GM12878 (cell line): ENCODE results near the gene SLC28A1. TPM values are rescaled to one million over a fixed set of nuclear protein-coding genes. Genes with fewer than 3 reads are reported as not detected.

Experiments used
- ATAC-seq: fragments of 200-7000 bp; cut with Tn5 transposase; 3 replicates; pipeline ENCODE4 v1.9.1; 2020; ENCODE audit warnings: mild to moderate bottlenecking, moderate library complexity
- BruUV-seq: library from RNA; stranded (reverse); fragments of 400-500 nt; replicated peaks from 2 replicates; lab custom pipeline; 2021; lab: Mats Ljungman, UMichigan
- CTCF ChIA-PET: fragments of 300-600 bp; sonication (Branson Sonifier 250); formaldehyde crosslinking; extraction: SDS; loops from one replicate; lab custom pipeline; 2021; ENCODE audit warnings: inconsistent platforms; lab: Yijun Ruan, JAX
- POLR2A ChIA-PET: fragments of 350-600 bp; formaldehyde crosslinking; extraction: SDS; loops from one replicate; lab custom pipeline; 2021; ENCODE audit warnings: inconsistent platforms; lab: Charles Lee
- RAD21 ChIA-PET: fragments of 300-600 bp; sonication (Branson Sonifier 250); formaldehyde crosslinking; loops from one replicate; lab custom pipeline; 2023; ENCODE audit warnings: antibody characterized with exemption; ENCODE audit not compliant: unreplicated experiment; lab: Charles Lee
- SMC1A ChIA-PET: fragments of 300-600 bp; sonication (Branson Sonifier 250); formaldehyde crosslinking; loops from one replicate; lab custom pipeline; 2023; ENCODE audit not compliant: unreplicated experiment, uncharacterized antibody; lab: Charles Lee
- DNase-seq: peaks from one replicate; pipeline ENCODE4 v3.0.0-alpha.2; 2011; ENCODE audit warnings: low read depth, low spot score
- FAIRE-seq: peaks from 3 replicates; lab custom pipeline; 2011; peaks lifted over from hg19 to GRCh38; lab: Jason Lieb, UNC
- H2AFZ ChIP-seq: 2 replicates; pipeline ENCODE4 v1.6.0; 2011; ENCODE audit warnings: low read depth, low read length, control low read depth; ENCODE audit not compliant: control insufficient read depth
- H3K27ac ChIP-seq: 2 replicates; pipeline ENCODE4 v1.5.1; 2011; ENCODE audit warnings: control low read depth; ENCODE audit not compliant: control insufficient read depth, insufficient read depth
- H3K27me3 ChIP-seq, 2 experiments: replicated peaks in 1 of 2; 2 replicates each; pipeline versions ENCODE4 v1.6.0 to v1.6.1; 2011; ENCODE audit warnings: low read length in 1 of 2; ENCODE audit not compliant: control insufficient read depth in 2 of 2, insufficient read depth in 2 of 2
- H3K36me3 ChIP-seq, 2 experiments: 2 replicates each; pipeline ENCODE4 v1.5.1; 2011; ENCODE audit warnings: low read length in 1 of 2; ENCODE audit not compliant: control insufficient read depth in 2 of 2, insufficient read depth in 2 of 2
- H3K4me1 ChIP-seq: 2 replicates; pipeline ENCODE4 v1.6.1; 2011; ENCODE audit warnings: mild to moderate bottlenecking, low read length, moderate library complexity, mixed read lengths; ENCODE audit not compliant: control insufficient read depth, insufficient read depth
- H3K4me2 ChIP-seq: 2 replicates; pipeline ENCODE4 v1.6.0; 2011; ENCODE audit warnings: control low read depth; ENCODE audit not compliant: control insufficient read depth, insufficient read depth
- H3K4me3 ChIP-seq: fragments of 200-600 bp; sonication (generic); 2 replicates; pipeline ENCODE4 v1.5.1; 2016
- H3K79me2 ChIP-seq: 2 replicates; pipeline ENCODE4 v1.6.0; 2011; ENCODE audit warnings: low read length; ENCODE audit not compliant: control insufficient read depth, insufficient read depth
- H3K9ac ChIP-seq: 2 replicates; pipeline ENCODE4 v1.8.0; 2011; ENCODE audit warnings: low read length, control low read depth, mixed read lengths; ENCODE audit not compliant: control insufficient read depth, insufficient read depth
- H3K9me3 ChIP-seq: replicated peaks from 3 replicates; pipeline ENCODE4 v1.5.1; 2011; ENCODE audit warnings: mild to moderate bottlenecking, low read length; ENCODE audit not compliant: control insufficient read depth, insufficient read depth
- H4K20me1 ChIP-seq: 2 replicates; pipeline ENCODE4 v1.6.0; 2011; ENCODE audit not compliant: control insufficient read depth, insufficient read depth
- CHD4 ChIP-seq: fragments of 200-600 bp; sonication (generic); IDR thresholded peaks from 2 replicates; pipeline ENCODE4 v1.6.1; 2016; ENCODE audit warnings: mild to moderate bottlenecking
- FOXM1 ChIP-seq: IDR thresholded peaks from 2 replicates; pipeline ENCODE4 v1.6.1; 2012; ENCODE audit warnings: low read depth, mild to moderate bottlenecking, inconsistent platforms, low read length, moderate library complexity
- HDAC2 ChIP-seq: fragments of 200-600 bp; sonication (generic); IDR thresholded peaks from 2 replicates; pipeline ENCODE4 v1.6.1; 2017
- IKZF2 ChIP-seq, 2 experiments: fragments of 450-650 bp; IDR thresholded peaks; 2 replicates each; pipeline ENCODE4 v1.6.1; 2017; ENCODE audit warnings: mild to moderate bottlenecking in 2 of 2, moderate library complexity in 2 of 2
- IRF4 ChIP-seq: IDR thresholded peaks from 2 replicates; pipeline ENCODE4 v1.6.1; 2011; ENCODE audit warnings: low read depth, low read length
- NFIC ChIP-seq: IDR thresholded peaks from 2 replicates; pipeline ENCODE4 v1.6.1; 2012; ENCODE audit warnings: low read depth, mild to moderate bottlenecking, inconsistent platforms, low read length, moderate library complexity
- SMAD5 ChIP-seq: IDR thresholded peaks from 2 replicates; pipeline ENCODE4 v1.6.1; 2016; ENCODE audit warnings: antibody characterized with exemption, low read depth
- ZNF384 ChIP-seq: IDR thresholded peaks from 2 replicates; pipeline ENCODE4 v1.6.1; 2012; ENCODE audit warnings: low read depth, mild to moderate bottlenecking, low read length, improper control_type of control experiment, borderline replicate concordance
- WGBS: methylation state at CpG from one replicate; pipeline ENCODE4 v1.1.6; 2016; ENCODE audit warnings: low lambda C conversion rate; ENCODE audit not compliant: insufficient replicate concordance, insufficient coverage; ENCODE audit errors: missing lambda C conversion rate; 5-methylcytosine and 5-hydroxymethylcytosine counted together
- in situ Hi-C: fragments of 300-500 bp; cut with MboI; formaldehyde crosslinking; loops from 9 replicates; pipeline ENCODE4 v1.14.3; 2018; ENCODE audit warnings: mixed read lengths
- intact Hi-C: fragments of 100-400 bp; cut with micrococcal nuclease; formaldehyde crosslinking; loops from one replicate; pipeline ENCODE4 v1.14.2; 2022; ENCODE audit not compliant: unreplicated experiment
- polyA plus RNA-seq, 11 experiments: library from polyadenylated mRNA; depleted of rRNA in 4 of 11; unstranded in 6 of 11; stranded (reverse) in 5 of 11; fragments of >200 nt; fragmentation: Nextera tagmentation in 4 of 11; fragmentation: Illumina TruSeq in 1 of 11; extraction: Ambion mirVana in 4 of 11; extraction: Trizol in 1 of 11; gene quantifications; 1 replicate in 1 of 11; 2 replicates in 10 of 11; pipeline versions ENCODE4 v1.2.1 to v1.2.3, GENCODE V29; 2011 to 2016; ENCODE audit warnings: inconsistent platforms in 2 of 11, missing spikeins in 2 of 11, low read depth in 1 of 11
- total RNA-seq, 4 experiments: library from RNA; depleted of rRNA in 3 of 4; stranded (reverse); fragments of >200 nt in 3 of 4; fragmentation: Illumina TruSeq in 1 of 4; extraction: Trizol in 1 of 4; gene quantifications; 2 replicates each; pipeline versions ENCODE4 v1.2.1 to v1.2.3, GENCODE V29; 2013 to 2021
- TF ChIP-seq, protein P1 (sequence below): IDR thresholded peaks from 2 replicates; pipeline ENCODE4 v1.6.1; 2011; ENCODE audit warnings: borderline replicate concordance, low read depth, mild to moderate bottlenecking, moderate library complexity, mixed read lengths, low read length; ENCODE audit not compliant: insufficient read depth; ENCODE audit errors: extremely low read length
- TF ChIP-seq, protein P2 (sequence below): IDR thresholded peaks from 2 replicates; pipeline ENCODE4 v1.6.1; 2012; ENCODE audit warnings: low read depth, low read length, improper control_type of control experiment
- TF ChIP-seq, protein P3 (sequence below): IDR thresholded peaks from 2 replicates; pipeline ENCODE4 v1.6.1; 2012; ENCODE audit warnings: low read depth, low read length, improper control_type of control experiment
- TF ChIP-seq, protein P4 (sequence below): fragments of 450-650 bp; IDR thresholded peaks from 2 replicates; pipeline ENCODE4 v1.6.1; 2017; ENCODE audit warnings: mild to moderate bottlenecking, moderate library complexity

The SLC28A1 gene
- total and polyA plus RNA-seq, 10 of the 15 experiments (the other 5 are each of a cell fraction or from before 2014, with no cell fraction given): not detected

DNA sequence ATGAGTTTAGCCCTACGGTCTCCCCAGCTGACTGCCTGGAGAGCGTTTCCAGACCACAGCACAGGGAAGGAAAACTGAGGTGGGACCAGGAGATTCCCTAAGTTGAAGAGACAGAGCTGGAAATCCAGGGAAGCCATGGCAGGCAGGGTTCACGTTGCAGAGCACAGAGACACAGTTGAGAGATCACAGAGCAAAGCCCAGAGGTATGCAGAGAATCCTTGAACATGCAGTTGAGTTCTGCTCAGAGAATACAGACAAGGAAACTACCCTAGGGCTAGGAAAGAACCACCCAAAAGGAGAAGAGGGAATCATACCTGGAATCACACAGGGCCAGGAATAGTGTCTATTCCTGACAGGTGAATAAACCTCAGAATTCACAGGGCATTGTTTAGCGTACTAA is 14.3 kb downstream of the SLC28A1 start:
- no peak for ATAC-seq
- Histone ChIP-seq H3K9ac (no peak overlapping the region), H3K79me2 (no peaks in the 10 kb centered on the region), H2AFZ (no peak overlapping the region), H3K27me3 (no peaks in the 10 kb centered on the region), H3K4me2 (no peak overlapping the region), H3K27ac (no peak overlapping the region), H3K4me1 (no peaks in the 10 kb centered on the region), H3K4me3 (no peak overlapping the region), H3K36me3 (no peaks in the 10 kb centered on the region), H3K9me3 (no peaks in the 10 kb centered on the region), H4K20me1 (no peaks in the 10 kb centered on the region)
- WGBS: 19% methylated on average over 4 of the region's 4 CpGs
- ChIA-PET POLR2A (no interaction called here), SMC1A (interaction anchor here (1.0 kb wide), 1 partner anchor 29 kb away, joined by 3 read pairs; no protein-coding TSS in a partner anchor), RAD21 (no interaction called here), CTCF (interaction anchor here (1.0 to 1.6 kb wide), 2 partner anchors 8 to 11 kb away, joined by 3 to 4 read pairs; no protein-coding TSS in a partner anchor)
- TF ChIP-seq, protein P1, sequence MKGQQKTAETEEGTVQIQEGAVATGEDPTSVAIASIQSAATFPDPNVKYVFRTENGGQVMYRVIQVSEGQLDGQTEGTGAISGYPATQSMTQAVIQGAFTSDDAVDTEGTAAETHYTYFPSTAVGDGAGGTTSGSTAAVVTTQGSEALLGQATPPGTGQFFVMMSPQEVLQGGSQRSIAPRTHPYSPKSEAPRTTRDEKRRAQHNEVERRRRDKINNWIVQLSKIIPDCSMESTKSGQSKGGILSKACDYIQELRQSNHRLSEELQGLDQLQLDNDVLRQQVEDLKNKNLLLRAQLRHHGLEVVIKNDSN: no peak
- TF ChIP-seq IKZF2 (IDR thresholded peaks at IDR 0.05) (no peak), IRF4 (no peak), HDAC2 (no peak), CHD4 (no peak), FOXM1 (no peak), NFIC (no peak), SMAD5 (no peak), ZNF384 (no peak)
- TF ChIP-seq, protein P2, sequence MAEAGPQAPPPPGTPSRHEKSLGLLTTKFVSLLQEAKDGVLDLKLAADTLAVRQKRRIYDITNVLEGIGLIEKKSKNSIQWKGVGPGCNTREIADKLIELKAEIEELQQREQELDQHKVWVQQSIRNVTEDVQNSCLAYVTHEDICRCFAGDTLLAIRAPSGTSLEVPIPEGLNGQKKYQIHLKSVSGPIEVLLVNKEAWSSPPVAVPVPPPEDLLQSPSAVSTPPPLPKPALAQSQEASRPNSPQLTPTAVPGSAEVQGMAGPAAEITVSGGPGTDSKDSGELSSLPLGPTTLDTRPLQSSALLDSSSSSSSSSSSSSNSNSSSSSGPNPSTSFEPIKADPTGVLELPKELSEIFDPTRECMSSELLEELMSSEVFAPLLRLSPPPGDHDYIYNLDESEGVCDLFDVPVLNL: no peak
- TF ChIP-seq, protein P3, sequence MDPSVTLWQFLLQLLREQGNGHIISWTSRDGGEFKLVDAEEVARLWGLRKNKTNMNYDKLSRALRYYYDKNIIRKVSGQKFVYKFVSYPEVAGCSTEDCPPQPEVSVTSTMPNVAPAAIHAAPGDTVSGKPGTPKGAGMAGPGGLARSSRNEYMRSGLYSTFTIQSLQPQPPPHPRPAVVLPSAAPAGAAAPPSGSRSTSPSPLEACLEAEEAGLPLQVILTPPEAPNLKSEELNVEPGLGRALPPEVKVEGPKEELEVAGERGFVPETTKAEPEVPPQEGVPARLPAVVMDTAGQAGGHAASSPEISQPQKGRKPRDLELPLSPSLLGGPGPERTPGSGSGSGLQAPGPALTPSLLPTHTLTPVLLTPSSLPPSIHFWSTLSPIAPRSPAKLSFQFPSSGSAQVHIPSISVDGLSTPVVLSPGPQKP: no peak
- TF ChIP-seq, protein P4, sequence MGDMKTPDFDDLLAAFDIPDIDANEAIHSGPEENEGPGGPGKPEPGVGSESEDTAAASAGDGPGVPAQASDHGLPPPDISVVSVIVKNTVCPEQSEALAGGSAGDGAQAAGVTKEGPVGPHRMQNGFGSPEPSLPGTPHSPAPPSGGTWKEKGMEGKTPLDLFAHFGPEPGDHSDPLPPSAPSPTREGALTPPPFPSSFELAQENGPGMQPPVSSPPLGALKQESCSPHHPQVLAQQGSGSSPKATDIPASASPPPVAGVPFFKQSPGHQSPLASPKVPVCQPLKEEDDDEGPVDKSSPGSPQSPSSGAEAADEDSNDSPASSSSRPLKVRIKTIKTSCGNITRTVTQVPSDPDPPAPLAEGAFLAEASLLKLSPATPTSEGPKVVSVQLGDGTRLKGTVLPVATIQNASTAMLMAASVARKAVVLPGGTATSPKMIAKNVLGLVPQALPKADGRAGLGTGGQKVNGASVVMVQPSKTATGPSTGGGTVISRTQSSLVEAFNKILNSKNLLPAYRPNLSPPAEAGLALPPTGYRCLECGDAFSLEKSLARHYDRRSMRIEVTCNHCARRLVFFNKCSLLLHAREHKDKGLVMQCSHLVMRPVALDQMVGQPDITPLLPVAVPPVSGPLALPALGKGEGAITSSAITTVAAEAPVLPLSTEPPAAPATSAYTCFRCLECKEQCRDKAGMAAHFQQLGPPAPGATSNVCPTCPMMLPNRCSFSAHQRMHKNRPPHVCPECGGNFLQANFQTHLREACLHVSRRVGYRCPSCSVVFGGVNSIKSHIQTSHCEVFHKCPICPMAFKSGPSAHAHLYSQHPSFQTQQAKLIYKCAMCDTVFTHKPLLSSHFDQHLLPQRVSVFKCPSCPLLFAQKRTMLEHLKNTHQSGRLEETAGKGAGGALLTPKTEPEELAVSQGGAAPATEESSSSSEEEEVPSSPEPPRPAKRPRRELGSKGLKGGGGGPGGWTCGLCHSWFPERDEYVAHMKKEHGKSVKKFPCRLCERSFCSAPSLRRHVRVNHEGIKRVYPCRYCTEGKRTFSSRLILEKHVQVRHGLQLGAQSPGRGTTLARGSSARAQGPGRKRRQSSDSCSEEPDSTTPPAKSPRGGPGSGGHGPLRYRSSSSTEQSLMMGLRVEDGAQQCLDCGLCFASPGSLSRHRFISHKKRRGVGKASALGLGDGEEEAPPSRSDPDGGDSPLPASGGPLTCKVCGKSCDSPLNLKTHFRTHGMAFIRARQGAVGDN: no peak
- no TSS peak for BruUV-seq
- in situ Hi-C loops (no loop called here), intact Hi-C loops (no loop called here)
- DNase-seq: no peak
- FAIRE-seq: no peak
